ENCODE measurements around the gene CGB1. TPM values are rescaled to one million over a fixed set of nuclear protein-coding genes. Genes with fewer than 3 reads are reported as not detected.
"Not testable (repeated sequence)": the region's sequence is repeated elsewhere in the genome, so short reads cannot be mapped to it uniquely, and the experiment has no call there.

The CGB1 gene
- polyA plus RNA-seq, 1 donor (not counting 4 experiments of a cell fraction or from before 2014, with no cell fraction given): not detected

DNA sequence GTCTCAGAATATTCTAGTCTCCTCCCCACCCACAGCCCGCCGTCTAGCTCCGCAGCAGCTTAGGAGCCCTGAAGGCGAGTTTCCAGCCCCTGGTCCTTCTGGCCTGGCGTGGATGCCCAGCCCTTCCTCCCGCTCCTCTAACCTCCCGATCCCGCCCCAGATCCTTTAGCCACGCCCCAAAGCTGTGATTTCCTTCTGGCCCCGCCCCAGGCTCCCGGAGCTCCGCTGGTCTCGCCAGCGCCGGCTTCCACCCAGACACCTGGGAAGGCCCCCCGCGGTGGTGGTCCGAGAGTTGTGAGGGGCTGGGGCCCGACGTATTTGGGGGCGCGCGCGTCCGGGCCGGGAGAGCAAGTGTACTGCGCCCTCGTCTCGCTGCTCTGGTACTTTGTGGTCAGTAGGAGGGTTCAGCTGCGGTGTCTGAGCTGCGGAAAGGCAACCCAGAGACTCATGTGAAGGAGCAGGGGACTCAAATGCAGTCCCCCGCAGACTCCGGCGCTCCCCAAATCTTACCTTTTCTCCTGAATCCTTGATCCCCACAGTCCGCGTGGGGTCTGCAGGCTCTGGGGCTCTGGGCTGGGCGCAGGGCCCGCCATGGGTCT, 21.0 kb upstream of the CGB1 start, which contains the start of gene CGB7:
Gene CGB7, minus strand, starts transcription at position 114 of the 599 bp plus-strand sequence. CDS start 2,374 bp downstream, outside the sequence.
- H3K27ac ChIP-seq (ENCODE audit: control insufficient read depth, insufficient read depth, low read length): peak within 1 kb of the TSS; percentile 40
- H3K79me2 ChIP-seq (ENCODE audit: control insufficient read depth, insufficient read depth, low read length): no peaks in the 10 kb centered on the region
- H3K27me3 ChIP-seq (ENCODE audit: control insufficient read depth, extremely low read depth, insufficient read depth, low read length): no peaks in the 10 kb centered on the region
- H3K4me1 ChIP-seq (ENCODE audit: control insufficient read depth, extremely low read depth, insufficient read depth, low read length): peaks cover 14% of the 10 kb centered on the region
- FAIRE-seq: no peak
- peak within 1 kb of the TSS; percentile 52 to 79 (median 68) for H3K4me3 ChIP-seq (ENCODE audit: control insufficient read depth in 2 of 3, extremely low read depth in 1 of 3, insufficient read depth in 2 of 3, low read depth in 1 of 3, low read length in 3 of 3)
- no peaks in the 10 kb centered on the region for H3K9me3 ChIP-seq (ENCODE audit: control insufficient read depth, low read depth, low read length)
- peak within 1 kb of the TSS; percentile 95 for H3K4me2 ChIP-seq (ENCODE audit: control insufficient read depth, extremely low read depth, insufficient read depth, low read depth, low read length)
- no peaks in the 10 kb centered on the region for H4K20me1 ChIP-seq (ENCODE audit: control insufficient read depth, extremely low read depth, insufficient read depth, low read length)
- peak within 1 kb of the TSS; percentile 41 for H2AFZ ChIP-seq (ENCODE audit: control insufficient read depth, low read length)
- no peak for DNase-seq (ENCODE audit: low read depth, low spot score)
- peaks cover 2% of the 10 kb centered on the region for H3K9me1 ChIP-seq (ENCODE audit: control insufficient read depth, extremely low read depth, insufficient read depth, low read length)
- H3K36me3 ChIP-seq (ENCODE audit: control insufficient read depth in 2 of 2, extremely low read depth in 1 of 2, insufficient read depth in 2 of 2, low read length in 2 of 2): peaks cover 1 to 3% of the 10 kb centered on the region in 2 experiments
- TF ChIP-seq, protein P1, sequence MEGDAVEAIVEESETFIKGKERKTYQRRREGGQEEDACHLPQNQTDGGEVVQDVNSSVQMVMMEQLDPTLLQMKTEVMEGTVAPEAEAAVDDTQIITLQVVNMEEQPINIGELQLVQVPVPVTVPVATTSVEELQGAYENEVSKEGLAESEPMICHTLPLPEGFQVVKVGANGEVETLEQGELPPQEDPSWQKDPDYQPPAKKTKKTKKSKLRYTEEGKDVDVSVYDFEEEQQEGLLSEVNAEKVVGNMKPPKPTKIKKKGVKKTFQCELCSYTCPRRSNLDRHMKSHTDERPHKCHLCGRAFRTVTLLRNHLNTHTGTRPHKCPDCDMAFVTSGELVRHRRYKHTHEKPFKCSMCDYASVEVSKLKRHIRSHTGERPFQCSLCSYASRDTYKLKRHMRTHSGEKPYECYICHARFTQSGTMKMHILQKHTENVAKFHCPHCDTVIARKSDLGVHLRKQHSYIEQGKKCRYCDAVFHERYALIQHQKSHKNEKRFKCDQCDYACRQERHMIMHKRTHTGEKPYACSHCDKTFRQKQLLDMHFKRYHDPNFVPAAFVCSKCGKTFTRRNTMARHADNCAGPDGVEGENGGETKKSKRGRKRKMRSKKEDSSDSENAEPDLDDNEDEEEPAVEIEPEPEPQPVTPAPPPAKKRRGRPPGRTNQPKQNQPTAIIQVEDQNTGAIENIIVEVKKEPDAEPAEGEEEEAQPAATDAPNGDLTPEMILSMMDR (optimal IDR thresholded peaks at IDR 0.05 in 1 of 3, IDR thresholded peaks at IDR 0.05 in 1 of 3, conservative IDR thresholded peaks at IDR 0.05 in 1 of 3; ENCODE audit: extremely low read depth in 1 of 3, insufficient read depth in 2 of 3, low read length in 3 of 3): no peak
- TF ChIP-seq EZH2 (IDR thresholded peaks at IDR 0.05; ENCODE audit: low read length): no peak
- dilution Hi-C loops (cut with MboI; ENCODE audit: extremely low pct_ligation_motif_present, low sequenced_read_pairs): no loop called here
- H3K9ac ChIP-seq (ENCODE audit: control insufficient read depth, extremely low read depth, insufficient read depth, low read length): peak within 1 kb of the TSS; percentile 79

DNA sequence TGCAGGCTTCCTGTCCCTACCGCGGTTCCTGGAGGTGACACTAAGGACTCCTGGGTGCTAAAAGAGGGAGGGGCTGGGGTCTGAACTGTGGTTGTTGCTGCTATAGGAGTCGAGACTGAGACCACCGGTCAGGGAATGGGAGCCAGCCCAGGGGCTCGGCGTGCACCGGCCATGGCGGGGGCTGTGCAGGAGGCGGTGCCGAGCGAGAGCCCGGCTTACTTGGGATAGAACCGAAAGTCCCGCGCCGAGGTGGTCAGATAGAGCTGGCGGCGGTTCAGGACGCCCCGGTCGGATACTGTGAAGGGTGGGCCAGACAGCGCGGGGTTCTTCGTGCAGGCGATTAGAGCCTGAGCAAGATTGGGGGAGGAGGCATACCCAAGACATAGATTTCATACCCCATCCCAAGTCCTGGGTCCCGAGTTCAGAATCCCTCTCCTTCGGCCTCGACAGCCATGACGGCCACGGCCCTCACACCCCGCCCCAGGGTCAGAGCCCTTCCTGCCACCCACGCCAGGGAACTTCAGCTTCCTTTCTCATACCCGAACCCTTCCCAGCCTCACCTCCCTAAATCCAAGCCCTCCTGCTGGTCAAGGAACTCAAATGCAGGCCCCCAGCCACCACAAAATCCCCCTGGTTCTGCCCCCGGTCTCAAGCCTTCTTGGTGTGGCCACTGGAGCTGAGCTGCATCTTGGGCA, 20.4 kb upstream of the CGB1 start:
- H3K9me3 ChIP-seq (ENCODE audit: control insufficient read depth, low read depth, low read length); dilution Hi-C loops (cut with MboI; ENCODE audit: extremely low pct_ligation_motif_present, low sequenced_read_pairs); H3K27me3 ChIP-seq (ENCODE audit: control insufficient read depth, extremely low read depth, insufficient read depth, low read length); H3K79me2 ChIP-seq (ENCODE audit: control insufficient read depth, insufficient read depth, low read length); H3K36me3 ChIP-seq (ENCODE audit: control insufficient read depth in 2 of 2, extremely low read depth in 1 of 2, insufficient read depth in 2 of 2, low read length in 2 of 2); H4K20me1 ChIP-seq (ENCODE audit: control insufficient read depth, extremely low read depth, insufficient read depth, low read length); H3K9me1 ChIP-seq (ENCODE audit: control insufficient read depth, extremely low read depth, insufficient read depth, low read length); DNase-seq (ENCODE audit: low read depth, low spot score): not testable (repeated sequence)
- H3K9ac ChIP-seq (ENCODE audit: control insufficient read depth, extremely low read depth, insufficient read depth, low read length): peak overlapping the region; percentile 79
- peaks cover 14% of the 10 kb centered on the region for H3K4me1 ChIP-seq (ENCODE audit: control insufficient read depth, extremely low read depth, insufficient read depth, low read length)
- H3K4me2 ChIP-seq (ENCODE audit: control insufficient read depth, extremely low read depth, insufficient read depth, low read depth, low read length): peak overlapping the region; percentile 95
- peak overlapping the region; percentile 40 for H3K27ac ChIP-seq (ENCODE audit: control insufficient read depth, insufficient read depth, low read length)
- peak; percentile 61 for FAIRE-seq
- H3K4me3 ChIP-seq (ENCODE audit: control insufficient read depth in 2 of 3, extremely low read depth in 1 of 3, insufficient read depth in 2 of 3, low read depth in 1 of 3, low read length in 3 of 3): peak overlapping the region; percentile 52 to 79 (median 68)
- H2AFZ ChIP-seq (ENCODE audit: control insufficient read depth, low read length): peak overlapping the region; percentile 41
